Parietal lobe (tissue), 1 donor: Measurements from ENCODE around the gene LLGL2. TPM values are rescaled to one million over a fixed set of nuclear protein-coding genes. Genes with fewer than 3 reads are reported as not detected.

Experiments
- total RNA-seq: library from RNA; depleted of rRNA; stranded (reverse); fragments of >200 nt; gene quantifications from one replicate; pipeline ENCODE4 v1.2.3, GENCODE V29; 2014

LLGL2 gene, protein sequence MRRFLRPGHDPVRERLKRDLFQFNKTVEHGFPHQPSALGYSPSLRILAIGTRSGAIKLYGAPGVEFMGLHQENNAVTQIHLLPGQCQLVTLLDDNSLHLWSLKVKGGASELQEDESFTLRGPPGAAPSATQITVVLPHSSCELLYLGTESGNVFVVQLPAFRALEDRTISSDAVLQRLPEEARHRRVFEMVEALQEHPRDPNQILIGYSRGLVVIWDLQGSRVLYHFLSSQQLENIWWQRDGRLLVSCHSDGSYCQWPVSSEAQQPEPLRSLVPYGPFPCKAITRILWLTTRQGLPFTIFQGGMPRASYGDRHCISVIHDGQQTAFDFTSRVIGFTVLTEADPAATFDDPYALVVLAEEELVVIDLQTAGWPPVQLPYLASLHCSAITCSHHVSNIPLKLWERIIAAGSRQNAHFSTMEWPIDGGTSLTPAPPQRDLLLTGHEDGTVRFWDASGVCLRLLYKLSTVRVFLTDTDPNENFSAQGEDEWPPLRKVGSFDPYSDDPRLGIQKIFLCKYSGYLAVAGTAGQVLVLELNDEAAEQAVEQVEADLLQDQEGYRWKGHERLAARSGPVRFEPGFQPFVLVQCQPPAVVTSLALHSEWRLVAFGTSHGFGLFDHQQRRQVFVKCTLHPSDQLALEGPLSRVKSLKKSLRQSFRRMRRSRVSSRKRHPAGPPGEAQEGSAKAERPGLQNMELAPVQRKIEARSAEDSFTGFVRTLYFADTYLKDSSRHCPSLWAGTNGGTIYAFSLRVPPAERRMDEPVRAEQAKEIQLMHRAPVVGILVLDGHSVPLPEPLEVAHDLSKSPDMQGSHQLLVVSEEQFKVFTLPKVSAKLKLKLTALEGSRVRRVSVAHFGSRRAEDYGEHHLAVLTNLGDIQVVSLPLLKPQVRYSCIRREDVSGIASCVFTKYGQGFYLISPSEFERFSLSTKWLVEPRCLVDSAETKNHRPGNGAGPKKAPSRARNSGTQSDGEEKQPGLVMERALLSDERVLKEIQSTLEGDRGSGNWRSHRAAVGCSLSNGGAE
- total RNA-seq: 1.6 TPM

DNA sequence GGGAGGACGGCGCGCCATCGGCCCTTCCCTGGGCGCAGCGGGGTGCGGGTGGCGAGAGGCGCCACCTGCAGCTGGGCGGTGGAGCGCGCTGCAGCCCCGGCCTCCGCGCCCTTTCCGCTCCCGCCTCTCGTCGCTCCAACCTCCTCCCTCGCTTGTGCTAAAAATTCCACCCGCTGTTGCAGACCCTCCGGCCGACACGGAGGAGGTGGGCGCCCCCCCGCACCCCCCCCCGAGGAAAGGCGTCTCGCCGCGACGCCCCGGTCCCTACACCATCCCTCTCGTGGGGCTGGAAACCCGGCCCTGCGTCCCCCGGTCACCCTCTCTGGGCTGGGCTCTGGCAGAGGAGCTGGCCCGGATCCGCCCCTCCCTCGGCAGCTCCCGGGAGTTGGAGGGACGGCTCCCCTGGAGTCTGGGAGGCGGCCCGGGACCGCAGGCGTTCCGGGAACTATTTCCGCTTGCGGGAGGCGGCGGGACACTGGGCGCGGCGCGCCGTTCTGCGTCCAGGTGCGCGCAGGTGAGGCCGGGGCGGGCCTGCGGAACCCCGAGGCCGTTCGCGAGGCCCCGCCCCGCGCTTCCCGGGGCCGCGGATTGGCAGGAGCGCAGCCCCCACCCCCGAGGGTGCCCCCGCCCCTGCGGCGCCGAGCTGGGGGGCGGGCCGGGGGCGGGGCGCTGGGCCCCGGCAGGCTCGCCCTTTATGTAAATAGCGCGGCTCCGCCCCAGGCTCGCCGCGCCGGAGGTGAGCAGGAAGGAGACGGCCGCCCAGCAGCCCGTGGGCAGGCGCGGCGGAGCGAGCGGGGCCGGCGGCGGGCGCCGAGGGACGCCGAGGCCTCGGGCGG is at the start of gene LLGL2:
Gene LLGL2, plus strand, starts transcription at position 728 of the 836 bp plus-strand sequence. CDS start 17,730 bp downstream, outside the sequence.

DNA sequence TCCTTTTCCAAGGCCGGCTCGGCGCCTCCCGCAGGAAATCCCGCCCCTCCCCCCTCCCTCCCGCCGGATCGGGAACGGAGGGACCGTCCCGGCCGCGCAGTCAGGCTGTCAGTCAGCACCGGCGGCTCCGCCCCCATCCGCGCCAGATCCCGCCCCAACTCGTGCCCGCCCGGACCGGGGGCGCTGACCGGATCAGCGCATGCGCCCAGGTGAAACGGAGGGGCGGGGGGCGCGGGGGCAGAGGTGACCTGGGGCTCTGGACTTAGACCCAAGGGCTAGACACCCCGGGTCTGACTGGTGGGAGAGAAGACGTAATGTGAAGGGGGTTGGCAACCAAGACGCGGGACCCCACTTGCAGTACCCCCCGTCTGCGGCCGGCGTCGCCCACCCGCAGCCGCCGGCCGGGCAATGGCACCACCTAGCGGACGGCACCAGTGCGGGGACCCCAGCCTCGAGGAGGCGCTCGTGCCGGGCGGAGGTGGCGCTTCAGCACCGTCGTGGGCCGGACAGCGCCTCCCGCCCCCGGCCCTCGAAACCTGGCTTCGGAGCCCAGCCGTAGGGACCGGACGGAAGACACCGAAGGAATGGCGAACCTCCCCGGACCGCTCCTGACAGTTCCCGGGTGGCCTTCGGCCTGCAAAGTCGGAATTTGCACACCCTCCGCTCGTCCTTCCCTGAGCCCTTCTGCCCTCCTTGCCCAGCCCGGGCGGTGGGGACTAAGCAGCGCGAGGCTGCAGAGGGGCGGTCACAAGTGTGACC is 9.8 kb upstream of the LLGL2 start, which contains the start of gene CASKIN2:
Gene CASKIN2, minus strand, starts transcription at position 42 of the 759 bp plus-strand sequence. CDS start 1,733 bp downstream, outside the sequence.

DNA sequence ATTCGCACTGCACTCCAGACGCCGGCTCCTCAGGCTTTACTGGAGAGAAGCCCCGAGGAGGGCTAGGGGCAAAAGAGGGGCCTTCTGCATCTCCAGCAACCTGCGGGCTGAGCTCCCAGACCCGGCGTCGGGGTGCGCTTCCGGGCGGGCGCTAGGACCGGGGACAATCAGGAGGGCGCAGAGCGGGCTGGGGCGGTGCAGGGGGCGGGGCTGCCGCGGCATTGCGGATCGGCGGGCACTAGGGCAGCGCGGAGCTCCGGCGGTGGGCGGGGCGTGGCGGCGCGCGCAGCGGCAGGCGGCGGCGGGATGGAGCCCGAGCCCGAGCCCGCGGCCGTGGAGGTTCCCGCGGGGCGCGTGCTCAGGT is 9.3 kb upstream of the LLGL2 start, which contains the start of gene TSEN54:
Gene TSEN54, plus strand, starts transcription at position 274 of the 364 bp plus-strand sequence. Its CDS starts 33 bp downstream, at position 307.

DNA sequence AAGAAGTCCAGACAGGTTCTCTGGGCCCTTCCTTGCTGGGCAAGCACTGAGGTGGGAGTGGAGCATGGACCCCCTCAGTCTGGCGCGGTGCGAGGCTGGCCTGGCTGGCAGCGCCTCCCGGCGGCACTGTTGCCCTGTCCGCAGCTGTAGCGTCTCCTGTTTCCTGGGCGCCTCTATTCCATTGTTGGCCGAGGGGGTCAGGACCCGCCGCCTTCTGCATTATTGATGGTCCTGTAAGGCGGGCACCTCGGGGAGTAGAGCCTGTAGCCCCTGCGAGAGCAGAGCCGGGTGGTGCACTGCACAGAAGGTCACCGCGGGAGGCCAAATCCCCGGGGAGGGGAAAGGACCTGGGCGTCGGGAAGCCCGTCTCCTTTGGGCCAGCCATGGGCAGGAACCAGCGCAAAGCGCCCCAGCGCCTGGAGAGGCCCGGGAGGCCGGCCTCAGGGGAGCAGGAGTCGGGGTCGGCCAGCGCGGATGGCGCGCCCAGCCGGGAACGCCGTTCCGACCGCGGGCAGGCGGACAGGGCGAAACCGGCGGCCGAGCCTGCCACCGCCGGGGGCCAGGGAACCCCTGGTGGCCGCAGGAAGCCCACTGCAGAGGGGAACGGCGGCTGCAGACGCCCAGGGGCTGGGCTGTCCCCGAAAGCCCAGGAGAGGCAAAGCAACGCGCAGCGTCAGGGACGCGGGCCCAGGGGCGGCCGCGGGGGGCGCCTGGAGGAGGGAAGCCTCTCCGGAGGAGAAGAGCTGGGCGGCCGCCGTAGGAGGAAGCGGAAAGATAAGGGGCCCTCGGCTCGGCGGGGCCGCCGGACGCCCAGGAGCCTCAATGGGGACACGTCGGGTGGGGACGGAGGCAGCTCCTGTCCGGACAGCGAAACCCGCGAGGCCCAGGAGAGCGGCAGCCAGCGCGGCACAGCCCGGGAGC is 62.4 kb downstream of the LLGL2 start, which contains the start of gene MYO15B:
Gene MYO15B, plus strand, starts transcription at position 126 of the 921 bp plus-strand sequence. Its CDS starts 258 bp downstream, at position 384.

Other genes with a start within 250 kb of the LLGL2 start
- 11.9 TPM for gene SLC25A19, start 236.3 kb upstream of the LLGL2 start, total RNA-seq
- gene GRB2, start 120.0 kb upstream of the LLGL2 start, total RNA-seq: 141 TPM
- 62.6 TPM for gene TMEM94, start 69.1 kb upstream of the LLGL2 start, total RNA-seq
- 5.9 TPM for gene CASKIN2, start 10.2 kb upstream of the LLGL2 start, total RNA-seq
- 18.2 TPM for gene TSEN54, start 9.2 kb upstream of the LLGL2 start, total RNA-seq
- 59.5 TPM for gene MYO15B, start 62.1 kb downstream of the LLGL2 start, total RNA-seq
- 0.31 TPM for gene SMIM5, start 107.7 kb downstream of the LLGL2 start, total RNA-seq
- 21.3 TPM for gene RECQL5, start 141.5 kb downstream of the LLGL2 start, total RNA-seq
- 64.8 TPM for gene SAP30BP, start 141.6 kb downstream of the LLGL2 start, total RNA-seq
- gene ITGB4, start 195.8 kb downstream of the LLGL2 start, total RNA-seq: 2.5 TPM
- 9.4 TPM for gene GALK1, start 239.5 kb downstream of the LLGL2 start, total RNA-seq